ENCODE measurements around the gene PCDHGA1. TPM values are rescaled to one million over a fixed set of nuclear protein-coding genes. Genes with fewer than 3 reads are reported as not detected.
"Not testable (repeated sequence)": the region's sequence is repeated elsewhere in the genome, so short reads cannot be mapped to it uniquely, and the experiment has no call there.

Gene PCDHGA1
- total RNA-seq, 1 experiment from 2014 or later = 0.64 TPM

DNA sequence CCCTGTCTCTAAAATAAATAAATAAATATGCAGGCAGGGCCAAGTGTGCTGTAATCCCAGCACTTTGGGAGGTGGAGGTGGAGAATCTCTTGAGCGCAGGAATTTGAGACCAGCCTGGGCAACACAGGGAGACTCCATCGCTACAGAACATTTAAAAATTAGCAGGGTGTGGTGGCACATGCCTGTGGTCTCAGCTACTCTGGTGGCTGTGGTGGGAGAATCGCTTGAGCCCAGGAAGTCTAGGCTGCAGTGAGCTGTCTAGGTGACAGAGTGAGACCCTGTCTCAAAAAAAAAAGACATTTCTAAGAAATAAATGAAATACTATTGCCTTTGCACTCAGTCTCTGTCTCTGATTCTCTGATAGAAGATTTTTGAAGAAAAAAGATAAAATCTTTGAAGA, 81.3 kb downstream of the PCDHGA1 start:
- H3K9me3 ChIP-seq = peaks cover 10% of the 10 kb centered on the region
- BruUV-seq (replicated peaks) = no TSS peak
- TF ChIP-seq, protein P1, sequence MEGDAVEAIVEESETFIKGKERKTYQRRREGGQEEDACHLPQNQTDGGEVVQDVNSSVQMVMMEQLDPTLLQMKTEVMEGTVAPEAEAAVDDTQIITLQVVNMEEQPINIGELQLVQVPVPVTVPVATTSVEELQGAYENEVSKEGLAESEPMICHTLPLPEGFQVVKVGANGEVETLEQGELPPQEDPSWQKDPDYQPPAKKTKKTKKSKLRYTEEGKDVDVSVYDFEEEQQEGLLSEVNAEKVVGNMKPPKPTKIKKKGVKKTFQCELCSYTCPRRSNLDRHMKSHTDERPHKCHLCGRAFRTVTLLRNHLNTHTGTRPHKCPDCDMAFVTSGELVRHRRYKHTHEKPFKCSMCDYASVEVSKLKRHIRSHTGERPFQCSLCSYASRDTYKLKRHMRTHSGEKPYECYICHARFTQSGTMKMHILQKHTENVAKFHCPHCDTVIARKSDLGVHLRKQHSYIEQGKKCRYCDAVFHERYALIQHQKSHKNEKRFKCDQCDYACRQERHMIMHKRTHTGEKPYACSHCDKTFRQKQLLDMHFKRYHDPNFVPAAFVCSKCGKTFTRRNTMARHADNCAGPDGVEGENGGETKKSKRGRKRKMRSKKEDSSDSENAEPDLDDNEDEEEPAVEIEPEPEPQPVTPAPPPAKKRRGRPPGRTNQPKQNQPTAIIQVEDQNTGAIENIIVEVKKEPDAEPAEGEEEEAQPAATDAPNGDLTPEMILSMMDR (IDR thresholded peaks at IDR 0.05; ENCODE audit: insufficient read depth in 1 of 2, low read depth in 1 of 2, low read length in 1 of 2, severe bottlenecking in 1 of 2, unreplicated experiment in 1 of 2) = no peak
- ChIA-PET CTCF (no interaction called here), POLR2A (no interaction called here)
- no peaks in the 10 kb centered on the region for H3K36me3 ChIP-seq (ENCODE audit: control insufficient read depth, insufficient read depth, low read length)
- Mint-ChIP-seq H3K4me1 (ENCODE audit: low read depth, unreplicated experiment) (no peaks in the 10 kb centered on the region), H3K36me3 (ENCODE audit: insufficient read depth, unreplicated experiment) (peaks cover 4% of the 10 kb centered on the region), H3K4me3 (ENCODE audit: unreplicated experiment) (no peak overlapping the region), H3K27me3 (ENCODE audit: insufficient read depth, unreplicated experiment) (no peaks in the 10 kb centered on the region), H3K27ac (ENCODE audit: unreplicated experiment) (no peak overlapping the region), H3K9me3 (ENCODE audit: unreplicated experiment) (peaks cover 35% of the 10 kb centered on the region)
- no peak for DNase-seq
- no peaks in the 10 kb centered on the region for H3K27me3 ChIP-seq (replicated peaks; ENCODE audit: control insufficient read depth, insufficient read depth, low read length)
- H3K4me1 ChIP-seq = no peaks in the 10 kb centered on the region
- intact Hi-C loops (cut with micrococcal nuclease; ENCODE audit: unreplicated experiment) = loop anchor here (5.0 kb wide), 1 partner anchor 89 kb away; the partner anchor contains the start of gene TAF7
- no peak overlapping the region for H3K4me3 ChIP-seq (ENCODE audit: low read depth, low read length)

DNA sequence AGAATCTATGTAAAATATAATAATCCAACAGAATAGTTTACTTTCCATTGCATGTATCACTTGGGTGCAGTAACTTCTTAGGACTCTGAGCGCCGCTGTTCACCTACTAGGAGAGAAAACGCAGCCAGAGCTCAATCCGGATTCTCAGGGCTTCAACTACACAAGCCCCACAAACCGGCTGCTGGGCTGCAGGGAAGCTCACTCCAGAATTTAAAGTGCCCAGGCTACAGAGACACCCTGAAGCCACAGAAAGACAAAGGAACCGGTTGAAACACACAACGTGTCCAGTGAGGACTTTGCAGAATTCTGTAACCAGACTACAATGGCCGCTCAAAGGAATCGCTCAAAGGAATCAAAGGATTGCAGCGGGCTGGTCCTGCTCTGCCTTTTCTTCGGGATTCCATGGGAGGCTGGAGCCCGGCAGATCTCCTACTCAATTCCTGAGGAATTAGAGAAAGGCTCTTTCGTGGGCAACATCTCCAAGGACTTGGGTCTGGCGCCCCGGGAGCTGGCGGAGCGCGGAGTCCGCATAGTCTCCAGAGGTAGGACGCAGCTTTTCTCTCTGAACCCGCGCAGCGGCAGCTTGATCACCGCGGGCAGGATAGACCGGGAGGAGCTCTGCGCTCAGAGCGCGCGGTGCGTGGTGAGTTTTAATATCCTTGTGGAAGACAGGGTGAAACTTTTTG, 82.7 kb downstream of the PCDHGA1 start, which contains the start of gene PCDHGA10:
PCDHGA10 (plus strand) TSS at position 134 of the 686 bp plus-strand sequence; CDS start at position 323, 189 bp downstream.
- TSS peak; percentile 19 for BruUV-seq (replicated peaks)

DNA sequence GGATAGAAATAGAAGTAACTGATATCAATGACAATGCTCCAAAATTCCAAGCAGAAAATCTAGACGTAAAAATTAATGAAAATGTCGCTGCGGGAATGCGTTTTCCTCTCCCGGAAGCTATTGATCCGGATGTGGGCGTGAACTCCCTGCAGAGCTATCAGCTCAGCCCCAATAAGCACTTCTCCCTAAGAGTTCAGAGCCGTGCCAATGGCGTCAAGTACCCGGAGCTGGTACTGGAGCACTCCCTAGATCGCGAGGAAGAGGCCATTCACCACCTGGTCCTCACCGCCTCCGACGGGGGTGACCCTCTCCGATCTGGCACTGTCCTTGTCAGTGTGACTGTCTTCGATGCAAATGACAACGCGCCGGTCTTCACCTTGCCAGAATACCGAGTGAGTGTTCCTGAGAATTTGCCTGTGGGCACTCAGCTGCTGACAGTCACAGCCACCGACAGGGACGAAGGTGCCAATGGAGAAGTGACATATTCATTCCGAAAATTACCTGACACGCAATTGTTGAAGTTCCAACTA, 83.3 kb downstream of the PCDHGA1 start:
- H3K27me3 ChIP-seq (replicated peaks; ENCODE audit: control insufficient read depth, insufficient read depth, low read length) = no peaks in the 10 kb centered on the region
- no TSS peak for BruUV-seq (replicated peaks)
- no peaks in the 10 kb centered on the region for H3K4me1 Mint-ChIP-seq (ENCODE audit: low read depth, unreplicated experiment)
- peak overlapping the region; percentile 49 for H3K4me3 ChIP-seq (ENCODE audit: low read depth, low read length)
- DNase-seq = no peak
- TF ChIP-seq, protein P1 (IDR thresholded peaks at IDR 0.05; ENCODE audit: insufficient read depth in 1 of 2, low read depth in 1 of 2, low read length in 1 of 2, severe bottlenecking in 1 of 2, unreplicated experiment in 1 of 2) = no peak
- H3K9me3 Mint-ChIP-seq (ENCODE audit: unreplicated experiment) = peaks cover 42% of the 10 kb centered on the region
- intact Hi-C loops (cut with micrococcal nuclease; ENCODE audit: unreplicated experiment) = loop anchor here (1.0 to 5.0 kb wide), 3 partner anchors 91 to 147 kb away; partner anchors contain the start of gene TAF7
- CTCF ChIA-PET = interaction anchor here (1.1 to 2.1 kb wide), 6 partner anchors 102 to 190 kb away, joined by 4 to 16 read pairs (median 6); partner anchors contain the start of gene PCDHB14
- H3K36me3 ChIP-seq (ENCODE audit: control insufficient read depth, insufficient read depth, low read length) = no peaks in the 10 kb centered on the region
- no peaks in the 10 kb centered on the region for H3K27me3 Mint-ChIP-seq (ENCODE audit: insufficient read depth, unreplicated experiment)
- peaks cover 11% of the 10 kb centered on the region for H3K9me3 ChIP-seq
- no peak overlapping the region for H3K27ac Mint-ChIP-seq (ENCODE audit: unreplicated experiment)
- H3K4me1 ChIP-seq = no peaks in the 10 kb centered on the region
- H3K36me3 Mint-ChIP-seq (ENCODE audit: insufficient read depth, unreplicated experiment) = peaks cover 14% of the 10 kb centered on the region
- POLR2A ChIA-PET = interaction anchor here (1.4 kb wide), 1 partner anchor 93 kb away, joined by 4 read pairs; the partner anchor contains the start of gene TAF7
- H3K4me3 Mint-ChIP-seq (ENCODE audit: unreplicated experiment) = peak overlapping the region; percentile 86

More for the DNA sequence above, 82.7 kb downstream of the PCDHGA1 start, which contains the start of gene PCDHGA10:
- DNase-seq = peak in 1 of 2 experiments; percentile 50
- TF ChIP-seq, protein P1 (IDR thresholded peaks at IDR 0.05; ENCODE audit: insufficient read depth in 1 of 2, low read depth in 1 of 2, low read length in 1 of 2, severe bottlenecking in 1 of 2, unreplicated experiment in 1 of 2) = peak; percentile 50 to 55
- no peaks in the 10 kb centered on the region for H3K4me1 Mint-ChIP-seq (ENCODE audit: low read depth, unreplicated experiment)
- ChIA-PET CTCF (interaction anchor here (0.9 to 2.1 kb wide), 8 partner anchors 87 to 190 kb away, joined by 3 to 16 read pairs (median 4); partner anchors contain the start of gene PCDHB14), POLR2A (interaction anchor here (1.4 kb wide), 1 partner anchor 92 kb away, joined by 4 read pairs; the partner anchor contains the start of gene TAF7)
- peaks cover 8% of the 10 kb centered on the region for H3K36me3 Mint-ChIP-seq (ENCODE audit: insufficient read depth, unreplicated experiment)
- peaks cover 37% of the 10 kb centered on the region for H3K9me3 Mint-ChIP-seq (ENCODE audit: unreplicated experiment)
- no peaks in the 10 kb centered on the region for H3K36me3 ChIP-seq (ENCODE audit: control insufficient read depth, insufficient read depth, low read length)
- H3K4me3 ChIP-seq (ENCODE audit: low read depth, low read length) = peak within 1 kb of the TSS; percentile 49
- no peaks in the 10 kb centered on the region for H3K27me3 ChIP-seq (replicated peaks; ENCODE audit: control insufficient read depth, insufficient read depth, low read length)
- H3K4me1 ChIP-seq = no peaks in the 10 kb centered on the region
- H3K9me3 ChIP-seq = peaks cover 11% of the 10 kb centered on the region
- no peak within 1 kb of the TSS for H3K27ac Mint-ChIP-seq (ENCODE audit: unreplicated experiment)
- H3K4me3 Mint-ChIP-seq (ENCODE audit: unreplicated experiment) = peak within 1 kb of the TSS; percentile 86
- H3K27me3 Mint-ChIP-seq (ENCODE audit: insufficient read depth, unreplicated experiment) = no peaks in the 10 kb centered on the region
- intact Hi-C loops (cut with micrococcal nuclease; ENCODE audit: unreplicated experiment) = loop anchor here (1.0 to 5.0 kb wide), 4 partner anchors 91 to 147 kb away; partner anchors contain the start of gene TAF7

DNA sequence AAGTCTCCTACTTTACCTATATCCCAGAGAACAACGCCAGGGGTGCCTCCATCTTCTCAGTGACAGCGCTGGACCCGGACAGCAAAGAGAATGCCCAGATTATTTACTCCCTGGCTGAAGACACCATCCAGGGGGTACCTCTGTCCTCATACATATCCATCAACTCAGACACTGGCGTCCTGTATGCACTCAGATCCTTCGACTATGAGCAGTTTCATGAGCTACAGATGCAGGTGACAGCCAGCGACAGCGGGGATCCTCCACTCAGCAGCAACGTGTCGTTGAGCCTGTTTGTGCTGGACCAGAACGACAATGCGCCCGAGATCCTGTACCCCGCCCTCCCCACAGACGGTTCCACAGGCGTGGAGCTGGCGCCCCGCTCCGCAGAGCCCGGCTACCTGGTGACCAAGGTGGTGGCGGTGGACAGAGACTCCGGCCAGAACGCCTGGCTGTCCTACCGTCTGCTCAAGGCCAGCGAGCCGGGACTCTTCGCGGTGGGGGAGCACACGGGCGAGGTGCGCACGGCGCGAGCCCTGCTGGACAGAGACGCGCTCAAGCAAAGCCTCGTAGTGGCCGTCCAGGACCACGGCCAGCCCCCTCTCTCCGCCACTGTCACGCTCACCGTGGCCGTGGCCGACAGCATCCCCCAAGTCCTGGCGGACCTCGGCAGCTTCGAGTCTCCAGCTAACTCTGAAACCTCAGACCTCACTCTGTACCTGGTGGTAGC, 84.4 kb downstream of the PCDHGA1 start:
- H3K27ac Mint-ChIP-seq (ENCODE audit: unreplicated experiment); BruUV-seq (replicated peaks); H3K4me3 Mint-ChIP-seq (ENCODE audit: unreplicated experiment); H3K4me1 Mint-ChIP-seq (ENCODE audit: low read depth, unreplicated experiment); H3K27me3 ChIP-seq (replicated peaks; ENCODE audit: control insufficient read depth, insufficient read depth, low read length); DNase-seq; H3K4me3 ChIP-seq (ENCODE audit: low read depth, low read length); POLR2A ChIA-PET; H3K36me3 ChIP-seq (ENCODE audit: control insufficient read depth, insufficient read depth, low read length); CTCF ChIA-PET; H3K27me3 Mint-ChIP-seq (ENCODE audit: insufficient read depth, unreplicated experiment); H3K4me1 ChIP-seq: not testable (repeated sequence)
- Mint-ChIP-seq H3K9me3 (ENCODE audit: unreplicated experiment) (peaks cover 39% of the 10 kb centered on the region), H3K36me3 (ENCODE audit: insufficient read depth, unreplicated experiment) (peaks cover 23% of the 10 kb centered on the region)
- peaks cover 15% of the 10 kb centered on the region for H3K9me3 ChIP-seq
- intact Hi-C loops (cut with micrococcal nuclease; ENCODE audit: unreplicated experiment) = loop anchor here (5.0 kb wide), 1 partner anchor 92 kb away; the partner anchor contains the start of gene TAF7
